GM19324 (cell line): ENCODE measurements around the gene ME3.

ENCODE experiments used
- ATAC-seq: cut with Tn5 transposase; IDR thresholded peaks from one replicate; pipeline ENCODE4 v1.9.1; 2021; ENCODE audit warnings: mild to moderate bottlenecking, moderate library complexity; ENCODE audit not compliant: unreplicated experiment, low FRiP score

ME3 gene

DNA sequence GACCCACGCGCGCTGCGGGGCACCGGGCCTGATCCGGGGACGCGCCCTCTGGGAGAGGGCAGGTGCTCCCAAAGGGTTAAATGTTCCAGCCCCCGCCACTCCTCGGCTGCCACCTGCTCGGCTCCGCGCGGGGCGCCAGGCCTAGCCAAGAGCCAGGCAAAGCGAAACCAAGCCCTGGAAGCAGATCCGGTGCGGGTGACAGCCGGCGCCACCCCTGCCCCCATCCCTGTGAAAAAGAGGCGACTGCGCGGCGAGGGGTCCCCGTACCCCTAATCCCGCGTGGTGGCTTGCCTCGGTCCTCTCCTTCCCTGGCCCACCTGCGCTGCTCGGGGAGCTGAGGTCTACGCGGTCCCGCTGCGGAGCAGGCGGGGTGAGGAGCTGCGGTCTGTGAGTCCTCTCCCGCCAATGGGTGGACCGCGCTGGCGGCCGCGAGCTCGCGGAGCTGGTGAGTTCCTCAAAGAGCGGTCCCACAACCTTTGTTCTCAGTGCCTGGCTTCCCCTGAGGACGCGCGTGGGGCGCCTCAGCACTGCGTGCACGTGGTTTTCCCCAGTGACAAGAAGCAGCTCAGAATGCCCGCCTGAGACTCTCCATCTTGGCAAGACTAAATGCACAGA is at the start of gene ME3:
TSS of gene ME3 (minus strand) at position 610 of the 615 bp plus-strand sequence.
- ATAC-seq: peak; percentile 64

DNA sequence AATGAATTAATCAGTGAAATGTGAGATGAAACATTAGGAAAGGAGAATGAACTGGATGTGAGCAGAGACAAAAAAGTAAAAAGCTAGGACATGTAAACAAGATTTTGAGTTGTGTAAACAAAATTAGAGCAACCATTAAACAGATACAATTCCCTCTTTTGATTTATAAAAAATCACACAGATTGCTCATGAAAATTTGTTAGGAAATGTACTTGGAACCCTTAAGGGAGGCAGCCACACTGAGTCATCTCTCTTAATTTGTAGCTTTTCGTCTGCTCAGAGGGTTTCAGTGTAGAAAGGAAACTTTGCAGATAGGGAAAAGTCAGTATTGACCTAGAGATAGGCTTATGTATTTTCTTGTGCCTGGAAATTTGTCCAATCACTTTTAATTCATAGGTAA is 49.6 kb upstream of the ME3 start:
- no peak for ATAC-seq

DNA sequence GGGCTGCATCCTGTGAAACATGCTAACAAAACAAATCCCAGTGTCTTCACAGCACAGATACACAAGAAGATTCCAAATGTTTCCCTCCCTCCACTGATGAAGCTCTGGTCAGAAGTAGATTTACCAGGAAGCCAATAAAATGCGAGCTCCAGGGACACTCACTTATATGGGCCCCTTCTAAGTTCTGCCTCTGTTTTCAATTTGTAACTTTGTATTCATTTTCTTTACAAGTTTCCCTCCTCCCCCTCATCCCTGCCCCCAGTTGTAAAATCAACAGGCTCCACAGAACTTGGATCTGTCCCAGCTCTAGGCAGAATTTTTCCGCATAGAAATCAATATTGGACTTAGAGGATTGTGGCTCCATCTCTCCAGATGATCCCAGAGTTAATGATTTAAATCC is 48.1 kb upstream of the ME3 start:
- no peak for ATAC-seq

DNA sequence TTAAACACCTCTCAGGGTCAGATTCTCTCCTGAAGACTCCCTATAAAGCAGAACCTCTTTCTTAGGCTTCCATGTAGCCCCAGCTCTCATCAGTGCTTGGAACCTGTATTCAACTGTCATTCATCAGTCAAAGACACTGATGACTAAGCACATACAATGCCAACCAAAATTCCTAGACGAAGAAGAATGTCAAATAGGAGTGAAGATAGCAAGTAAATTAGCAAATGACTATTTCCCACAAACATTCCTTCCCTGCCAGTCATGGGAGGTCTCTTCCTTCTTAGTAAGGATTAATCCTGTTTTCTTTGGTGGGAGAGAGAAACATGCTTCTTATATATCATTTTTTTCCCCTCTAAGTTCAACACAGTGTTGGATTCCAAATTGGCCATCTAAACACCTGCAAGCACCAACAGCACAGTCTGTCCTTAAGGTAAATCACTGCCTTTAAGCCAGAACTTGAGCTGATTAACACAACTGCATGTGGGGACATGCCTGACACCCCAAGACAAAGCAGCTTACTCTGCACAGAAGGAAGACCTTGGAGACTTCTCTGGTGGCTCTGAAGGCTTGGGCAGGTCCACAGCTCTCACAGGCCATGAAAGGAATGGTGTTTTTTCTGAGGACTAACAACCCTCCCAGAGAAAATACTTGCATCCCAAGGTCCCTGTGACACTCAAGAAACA is 47.5 kb upstream of the ME3 start:
- no peak for ATAC-seq

DNA sequence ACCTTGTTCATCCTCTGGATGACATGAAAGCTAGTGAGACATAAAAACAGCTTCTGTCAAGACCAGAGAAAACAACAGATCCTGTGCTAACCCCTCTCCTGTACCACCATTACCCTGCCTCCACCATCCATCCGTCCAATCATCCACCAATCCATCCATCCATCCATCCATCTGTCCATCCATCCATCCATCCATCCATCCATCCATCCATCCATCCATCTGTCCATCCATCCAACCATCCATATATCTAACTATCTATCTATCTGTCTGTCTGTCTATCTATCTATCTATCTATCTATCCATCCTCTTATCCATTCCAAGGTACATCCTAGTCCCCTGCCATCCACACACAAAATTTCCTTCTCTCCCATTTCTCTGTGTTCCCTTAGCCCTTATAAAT is 46.6 kb upstream of the ME3 start:
- ATAC-seq: no peak

DNA sequence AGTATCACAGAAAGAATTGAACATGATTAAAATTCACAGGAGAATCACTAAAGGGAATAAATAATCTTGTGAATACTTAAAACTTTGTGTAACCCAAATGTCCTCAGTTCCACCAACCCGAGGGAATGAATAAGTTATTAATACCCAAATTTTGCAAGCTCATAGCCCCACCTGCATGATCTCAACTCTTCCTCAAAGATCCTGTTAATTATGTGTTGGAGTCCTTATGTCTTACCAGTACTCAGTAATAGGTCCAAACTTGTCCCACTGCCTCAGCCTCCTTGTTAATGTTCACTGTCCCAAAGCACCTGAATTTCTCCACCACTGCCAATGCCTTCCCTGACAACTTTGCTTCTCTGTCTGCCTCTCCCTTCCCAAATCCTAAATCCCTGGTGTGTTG is 46.1 kb upstream of the ME3 start:
- no peak for ATAC-seq

DNA sequence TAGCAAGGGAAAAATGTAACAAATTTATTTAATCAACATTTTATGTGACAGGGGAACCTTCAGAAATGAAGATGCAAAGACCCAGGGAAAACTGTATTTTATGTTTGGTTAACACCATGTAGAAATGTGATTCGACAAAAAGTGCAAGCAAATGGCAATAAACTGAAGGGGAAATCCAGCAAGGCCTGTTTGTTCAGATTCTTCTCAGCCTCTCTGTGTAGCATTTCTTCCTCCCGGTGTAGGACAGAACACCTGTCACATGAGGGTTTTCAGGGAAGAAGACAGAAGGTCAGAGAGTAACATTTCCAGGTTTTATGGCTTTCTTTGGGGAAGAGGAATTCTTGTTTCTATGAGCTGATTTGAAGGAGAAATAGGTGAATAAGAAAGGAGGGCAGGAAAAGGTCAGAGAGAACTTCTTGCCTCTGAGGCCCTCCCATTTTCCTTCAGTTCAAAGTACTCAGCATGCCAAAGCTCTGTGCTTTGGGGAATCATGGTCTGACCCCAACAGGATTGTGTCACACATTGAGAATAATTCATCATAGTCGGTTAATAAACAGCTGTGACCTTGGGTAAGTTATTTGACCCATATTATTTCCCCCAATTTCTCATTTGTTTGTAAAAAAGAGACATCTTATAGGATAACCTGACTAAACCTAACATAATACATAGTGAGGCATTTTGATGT is 45.5 kb upstream of the ME3 start:
- ATAC-seq: no peak

DNA sequence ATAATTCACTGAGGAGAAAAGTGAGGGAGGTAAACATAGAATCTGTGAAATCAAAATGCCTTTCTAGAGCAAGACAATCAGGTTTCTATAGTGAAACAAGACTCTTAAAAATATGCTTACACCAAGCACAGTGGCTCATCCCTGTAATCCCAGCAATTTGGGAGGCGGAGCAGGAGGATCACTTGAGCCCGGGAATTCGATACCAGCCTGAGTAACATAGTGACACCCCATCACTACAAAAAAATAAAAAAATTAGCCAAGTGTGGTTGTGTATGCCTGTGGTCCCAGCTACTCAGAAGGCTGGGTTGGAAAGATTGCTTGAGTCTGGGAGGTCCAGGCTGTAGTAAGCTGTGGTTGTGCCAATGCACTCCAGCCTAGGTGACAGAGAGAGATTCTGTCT is 43.2 kb upstream of the ME3 start:
- ATAC-seq: no peak

DNA sequence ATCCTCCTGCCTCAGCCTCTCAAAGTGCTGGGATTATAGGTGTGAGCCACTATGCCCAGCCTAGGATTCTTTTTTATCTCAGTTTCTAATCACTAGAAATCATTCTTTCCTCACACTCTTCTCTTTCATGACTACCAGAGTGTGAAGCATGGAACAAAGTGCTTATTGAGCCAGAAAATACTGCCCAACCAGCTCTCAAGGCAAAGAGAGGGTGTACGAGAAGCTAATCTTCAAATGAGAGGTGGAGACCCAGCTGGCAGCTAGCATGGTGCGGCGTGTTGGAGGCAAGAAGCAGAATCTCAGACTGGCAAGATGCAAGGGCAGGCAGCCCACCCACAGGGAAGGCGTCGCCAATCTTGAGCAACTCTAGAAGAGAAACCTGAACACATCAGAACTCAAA is 41.1 kb upstream of the ME3 start:
- no peak for ATAC-seq

DNA sequence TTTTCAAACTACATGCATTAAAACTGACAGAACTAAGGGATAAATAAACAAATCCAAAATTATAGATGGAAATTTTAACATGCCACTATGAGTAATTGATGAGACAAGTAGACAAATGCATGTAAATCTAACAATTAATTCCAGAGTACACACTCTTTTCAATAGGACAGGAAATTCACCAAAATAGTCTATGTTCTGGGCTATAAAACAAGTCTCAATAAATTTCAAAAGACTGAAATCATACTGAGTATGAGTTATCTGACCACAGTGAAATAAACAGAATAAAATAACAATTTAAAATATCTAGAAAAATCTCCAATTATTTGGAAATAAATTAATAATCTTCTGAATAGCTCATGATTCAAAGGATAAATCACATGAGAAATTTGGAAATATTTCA is 38.5 kb upstream of the ME3 start:
- ATAC-seq: no peak

DNA sequence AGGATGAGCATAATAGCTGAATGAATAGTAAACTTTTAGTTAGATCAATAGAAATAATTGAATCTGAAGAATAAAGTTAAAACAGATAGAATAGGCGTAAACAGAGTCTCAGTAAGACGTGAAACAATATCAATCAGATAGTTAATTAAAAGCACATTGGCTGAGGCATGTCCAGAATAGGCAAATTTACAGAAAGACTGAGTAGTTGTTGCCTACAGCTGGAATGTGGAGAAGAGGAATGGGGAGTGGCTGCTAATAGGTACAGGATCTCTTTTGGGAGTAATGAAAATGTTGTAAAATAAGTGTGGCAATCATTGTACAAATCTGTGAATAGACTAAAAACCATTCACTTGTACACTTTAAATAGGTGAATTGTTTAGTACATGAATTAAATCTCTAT is 36.3 kb upstream of the ME3 start:
- ATAC-seq: no peak

DNA sequence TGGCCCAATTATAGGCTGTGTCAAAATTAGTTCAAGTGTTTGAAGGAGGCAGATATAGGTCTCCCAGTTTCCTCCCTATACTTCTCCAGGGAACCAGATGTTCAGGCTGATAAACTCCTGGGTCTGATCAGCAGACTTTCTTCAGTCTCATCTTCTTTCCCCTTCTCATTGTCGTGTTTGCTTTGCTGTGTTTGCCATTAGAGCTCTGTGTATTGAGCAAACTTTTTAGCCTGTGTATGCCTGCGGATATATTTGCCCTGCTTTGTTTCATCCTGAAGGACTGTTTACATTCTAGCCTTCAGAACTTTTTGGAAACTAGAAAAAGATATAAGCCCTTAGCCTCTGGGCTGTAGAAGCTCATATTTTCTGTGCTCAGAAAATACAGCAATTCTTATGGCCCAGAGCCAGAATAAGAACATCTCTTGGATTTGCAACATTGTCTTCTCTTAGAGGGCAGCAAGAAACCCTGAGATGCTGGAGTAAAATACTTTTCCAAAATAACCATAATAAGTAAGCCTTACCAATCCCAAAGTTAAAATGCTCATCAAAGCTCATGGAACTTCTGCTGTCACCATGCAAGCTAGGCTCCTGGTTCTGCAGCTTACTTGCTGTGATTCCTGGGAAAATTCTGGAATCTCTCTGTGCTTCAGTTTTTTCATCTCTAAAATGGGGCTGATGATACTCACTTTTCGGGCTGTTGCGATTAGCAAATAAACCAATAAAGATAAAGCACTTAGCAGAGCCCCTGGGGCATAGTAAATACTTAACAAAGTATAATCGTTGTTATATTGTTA is 34.1 kb upstream of the ME3 start:
- no peak for ATAC-seq

DNA sequence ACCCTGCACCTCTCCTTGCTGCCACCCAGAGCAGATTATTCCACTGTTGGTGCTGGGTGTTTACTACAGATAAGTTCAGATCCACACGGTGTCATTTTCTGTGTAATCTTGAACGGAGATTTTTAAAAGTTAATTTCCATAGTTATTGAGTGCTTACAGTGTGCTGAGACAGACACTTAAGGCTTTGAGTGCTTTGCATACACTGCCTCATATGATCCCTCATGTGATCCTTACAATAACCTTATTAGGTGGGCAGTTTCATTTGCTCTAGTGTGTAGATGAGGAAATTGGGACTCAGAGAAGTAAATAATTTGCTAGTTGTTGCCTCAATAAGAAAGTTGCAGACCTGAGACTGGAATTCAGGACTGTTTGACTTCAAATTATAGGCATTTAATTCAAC is 32.3 kb upstream of the ME3 start:
- no peak for ATAC-seq

DNA sequence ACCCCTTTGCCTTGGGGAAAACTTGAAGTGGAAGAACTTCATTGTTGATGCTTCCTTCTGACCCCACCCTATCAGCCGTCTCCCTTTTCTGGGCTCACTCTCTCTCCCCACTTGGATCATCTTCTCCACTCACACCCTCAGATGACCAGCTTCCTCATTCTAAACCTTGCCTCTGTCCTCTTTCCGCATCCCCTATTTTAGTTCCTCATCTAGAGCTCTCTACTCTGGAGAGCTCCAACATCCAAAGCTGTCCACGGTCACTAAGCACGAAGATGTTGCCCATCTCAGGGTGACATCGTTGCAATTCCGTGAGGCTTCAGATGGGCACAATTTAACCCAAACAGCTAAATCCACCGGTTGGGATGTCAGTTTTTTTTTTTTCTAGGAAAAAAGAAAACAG is 31.6 kb upstream of the ME3 start:
- no peak for ATAC-seq

DNA sequence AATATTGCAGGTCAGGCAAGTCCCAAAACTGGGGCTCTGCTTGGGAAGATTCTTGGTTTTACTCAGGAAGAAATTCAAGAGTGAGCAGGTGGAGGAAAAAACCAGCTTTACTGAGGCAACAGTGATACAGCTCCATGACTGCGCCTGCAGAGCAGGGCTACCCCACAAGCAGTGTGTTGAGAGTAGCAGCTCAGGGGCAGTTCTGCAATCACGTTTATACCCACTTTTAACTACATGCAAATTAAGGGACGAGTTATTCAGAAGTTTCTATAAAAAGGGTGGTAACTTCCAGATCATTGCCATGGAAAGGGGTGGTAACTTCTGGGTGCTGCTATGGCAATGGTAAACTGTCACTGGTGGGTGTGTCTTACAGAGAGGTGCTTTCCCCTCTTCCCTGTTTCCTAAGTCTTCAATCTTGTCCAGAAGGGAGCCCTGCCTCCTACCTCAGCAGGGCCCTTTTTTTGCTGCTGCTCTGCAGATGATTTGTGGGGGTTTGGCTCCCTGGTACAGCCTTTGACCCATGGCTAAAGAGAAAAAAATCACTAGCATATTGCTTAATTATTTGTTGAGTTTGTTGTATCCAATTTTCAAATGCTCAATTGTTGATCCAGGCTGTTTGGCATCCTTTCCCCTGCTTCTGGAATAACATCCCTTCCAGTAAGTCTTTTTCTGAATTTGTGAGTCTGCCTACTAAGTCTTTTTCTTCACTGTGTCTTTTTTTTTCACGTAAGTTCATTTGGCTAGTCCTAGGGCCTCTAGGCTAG is 30.0 kb upstream of the ME3 start:
- no peak for ATAC-seq

DNA sequence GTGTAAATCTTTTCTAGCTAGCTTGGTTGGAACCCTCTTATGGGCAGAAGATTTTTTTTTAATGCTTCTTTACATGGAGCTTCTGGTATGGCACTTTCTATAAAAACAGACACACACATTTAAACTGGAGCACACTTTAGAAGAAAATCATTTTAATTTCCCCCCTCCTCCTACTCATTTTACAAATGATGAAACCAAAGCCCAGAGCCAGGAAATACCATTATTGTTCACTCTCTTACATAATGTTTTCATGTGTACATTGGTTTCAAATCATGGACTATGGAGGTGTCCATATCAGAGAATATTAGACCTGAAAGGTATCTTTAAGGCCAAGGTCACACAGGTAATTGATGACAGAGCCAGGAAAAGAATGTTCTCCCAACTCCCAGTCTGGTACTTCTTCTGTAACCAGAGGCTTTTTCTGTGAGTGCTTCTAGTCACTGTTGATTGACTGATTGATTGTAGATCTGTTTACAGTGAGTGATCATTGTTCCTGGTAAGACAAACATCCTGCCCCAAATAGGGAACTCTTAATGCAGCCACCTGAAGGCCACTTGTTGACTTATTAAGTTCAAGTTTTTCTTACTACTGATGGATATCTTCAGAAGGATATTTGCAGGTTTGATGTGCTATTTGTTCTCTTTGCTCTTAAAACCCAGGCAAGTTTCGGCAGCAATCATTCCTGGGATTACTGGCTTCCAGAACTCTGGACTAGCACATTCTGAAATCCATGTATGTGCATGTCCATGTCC is 26.8 kb upstream of the ME3 start:
- no peak for ATAC-seq

DNA sequence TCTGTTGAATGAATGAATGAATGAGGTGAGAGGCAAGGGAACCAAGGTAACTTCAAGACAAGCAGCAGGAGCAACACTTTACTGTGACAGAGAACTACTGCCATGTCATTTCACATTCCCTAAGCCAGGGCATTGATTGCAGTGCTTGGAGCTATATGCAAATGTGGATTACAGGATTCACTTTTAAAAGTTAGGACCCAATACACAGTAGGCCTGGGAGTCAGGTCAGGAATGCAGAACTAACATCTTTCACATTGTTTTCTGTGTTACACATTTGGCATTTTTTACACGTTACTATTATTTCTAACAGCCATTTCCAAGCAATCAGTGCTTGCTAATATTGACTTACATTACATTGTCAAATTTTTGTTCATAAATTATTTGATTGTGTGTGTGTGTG is 26.2 kb upstream of the ME3 start:
- ATAC-seq: no peak

DNA sequence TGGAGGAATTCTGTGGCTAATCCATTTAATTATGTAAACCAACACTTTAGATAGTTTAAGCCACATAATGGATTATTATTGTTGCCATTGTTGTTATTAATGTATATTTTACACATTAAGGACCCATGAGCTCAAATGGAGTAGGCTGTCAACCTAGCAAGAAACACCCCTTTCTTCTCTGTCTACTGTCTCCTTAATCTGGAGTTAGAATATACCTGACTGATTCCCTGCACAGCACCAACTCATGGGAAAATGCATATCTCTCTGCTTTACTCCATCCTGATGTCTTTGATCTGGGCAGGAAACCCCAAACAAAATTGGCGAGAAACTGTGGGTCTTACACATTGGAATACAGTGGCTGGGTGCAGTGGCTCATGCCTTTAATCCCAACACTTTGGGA is 24.0 kb upstream of the ME3 start:
- no peak for ATAC-seq

DNA sequence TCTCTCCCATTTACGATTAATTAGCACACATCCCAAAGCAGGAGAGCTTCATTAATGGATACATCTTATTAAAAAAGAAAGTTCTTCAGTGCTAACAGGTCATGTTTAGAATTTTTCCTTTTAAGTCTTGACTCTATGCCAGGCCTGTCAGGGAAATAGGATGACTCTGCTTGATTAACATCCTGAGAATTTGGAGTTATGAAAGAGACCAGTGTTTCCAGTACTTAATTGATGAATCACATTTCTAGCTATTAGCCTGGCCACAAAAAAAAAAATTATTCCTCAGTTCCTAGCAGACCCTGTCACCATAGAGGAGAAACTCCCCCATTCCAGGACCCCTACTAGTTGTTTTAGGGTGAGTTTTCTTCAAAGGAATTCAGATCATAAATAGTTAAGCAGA is 23.6 kb upstream of the ME3 start:
- ATAC-seq: no peak

DNA sequence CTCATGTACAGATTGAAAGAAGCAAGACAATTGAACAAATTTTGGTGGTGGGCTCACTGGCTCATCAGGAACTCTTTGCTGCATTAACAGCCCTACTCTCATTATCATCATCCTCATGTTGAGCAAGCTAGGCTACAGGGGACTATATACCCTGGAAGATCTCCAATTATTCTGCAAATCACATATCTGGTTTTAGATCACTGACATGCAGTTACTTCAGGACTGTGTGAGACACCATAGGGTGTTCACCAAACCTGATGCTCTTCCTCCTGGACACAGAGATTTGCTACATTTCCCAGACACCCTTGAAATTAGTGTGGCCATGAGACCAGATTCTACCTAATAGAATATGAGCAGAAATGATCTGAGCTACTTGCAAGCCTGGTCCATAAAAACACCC is 23.0 kb upstream of the ME3 start:
- ATAC-seq: no peak
